Mesodermal cell (in vitro differentiated cells): ENCODE measurements around the gene NOS3.
"Not testable (repeated sequence)": the region's sequence is repeated elsewhere in the genome, so short reads cannot be mapped to it uniquely, and the experiment has no call there.

Experiments
- H3K27ac ChIP-seq: 2 replicates; pipeline ENCODE4 v1.7.0; 2013; ENCODE audit warnings: mild to moderate bottlenecking, low read depth, low read length, moderate library complexity; ENCODE audit not compliant: severe bottlenecking
- H3K36me3 ChIP-seq: 2 replicates; pipeline ENCODE4 v1.7.1; 2013; ENCODE audit warnings: mild to moderate bottlenecking, low read length, moderate library complexity; ENCODE audit not compliant: control insufficient read depth, insufficient read depth
- H3K4me1 ChIP-seq: one replicate; pipeline ENCODE4 v1.7.1; 2013; ENCODE audit warnings: mild to moderate bottlenecking, low read length; ENCODE audit not compliant: insufficient read depth, control insufficient read depth, poor library complexity, severe bottlenecking
- H3K4me3 ChIP-seq: 2 replicates; pipeline ENCODE4 v1.7.0; 2013; ENCODE audit warnings: low read length, control low read depth, mild to moderate bottlenecking; ENCODE audit not compliant: insufficient read depth, poor library complexity, severe bottlenecking; ENCODE audit errors: extremely low read depth
- H3K9me3 ChIP-seq: 2 replicates; pipeline ENCODE4 v1.7.1; 2013; ENCODE audit warnings: mild to moderate bottlenecking, low read length, moderate library complexity; ENCODE audit not compliant: control insufficient read depth
- WGBS, 2 experiments: methylation state at CpG; one replicate each; pipeline ENCODE4 v1.1.5; 2013; ENCODE audit warnings: missing lambda C conversion rate in 2 of 2; ENCODE audit not compliant: insufficient coverage in 2 of 2; 5-methylcytosine and 5-hydroxymethylcytosine counted together

Gene NOS3

DNA sequence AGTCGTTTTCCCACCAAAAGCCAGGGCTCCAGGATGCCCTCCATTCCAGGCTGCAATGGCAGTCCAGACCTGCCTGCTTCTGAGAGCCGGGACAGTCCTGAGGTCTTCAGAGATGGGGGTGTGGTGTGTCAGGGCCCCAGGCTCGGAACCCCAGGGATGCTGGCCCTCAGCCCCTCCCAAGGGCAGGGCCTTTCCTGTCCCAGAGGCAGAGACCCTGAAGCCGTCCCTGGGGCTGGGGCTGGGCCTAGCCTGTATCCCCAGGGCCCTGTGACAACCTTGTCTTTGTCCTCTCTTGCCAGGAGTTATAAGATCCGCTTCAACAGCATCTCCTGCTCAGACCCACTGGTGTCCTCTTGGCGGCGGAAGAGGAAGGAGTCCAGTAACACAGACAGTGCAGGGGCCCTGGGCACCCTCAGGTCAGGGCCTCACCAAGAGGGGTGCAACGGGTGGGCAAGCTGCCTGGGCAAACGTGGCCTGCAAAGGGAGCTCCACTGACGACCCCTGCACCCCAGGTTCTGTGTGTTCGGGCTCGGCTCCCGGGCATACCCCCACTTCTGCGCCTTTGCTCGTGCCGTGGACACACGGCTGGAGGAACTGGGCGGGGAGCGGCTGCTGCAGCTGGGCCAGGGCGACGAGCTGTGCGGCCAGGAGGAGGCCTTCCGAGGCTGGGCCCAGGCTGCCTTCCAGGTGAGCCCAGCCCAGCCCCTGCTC, 15.9 kb downstream of the NOS3 start:
- Histone ChIP-seq H3K27ac (no peak overlapping the region), H3K36me3 (no peaks in the 10 kb centered on the region), H3K4me3 (no peak overlapping the region), H3K9me3 (no peaks in the 10 kb centered on the region), H3K4me1 (peaks cover 36% of the 10 kb centered on the region)
- WGBS, 2 experiments: 93% methylated on average over 18 to 23 of the region's 23 CpGs

- 64 to 80% methylated on average over 5 to 7 of the region's 7 CpGs for WGBS, 2 experiments
- H3K9me3 ChIP-seq: no peaks in the 10 kb centered on the region
Measured at GRCh38 chr7:151007469-151007898, 16.7 kb downstream of the NOS3 start.

DNA sequence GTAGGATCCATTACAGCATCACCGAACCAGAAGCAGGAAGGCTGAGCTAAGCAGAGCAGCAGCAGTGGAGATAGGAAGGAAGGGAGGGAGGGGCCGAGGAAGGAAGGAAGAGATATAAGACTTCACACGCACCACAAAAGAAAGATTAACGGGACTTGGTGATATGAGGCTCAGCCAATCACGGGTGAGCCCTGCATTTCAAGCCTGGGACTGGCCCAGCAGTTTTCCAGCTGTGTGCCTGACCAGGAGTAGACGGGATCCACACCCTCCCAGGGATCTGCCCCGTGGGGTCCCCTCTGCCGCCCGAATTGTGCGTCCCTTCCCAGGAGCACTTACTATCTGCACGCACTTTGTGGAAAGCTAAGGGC, 17.3 kb downstream of the NOS3 start:
- no peaks in the 10 kb centered on the region for H3K9me3 ChIP-seq
- peak overlapping the region; percentile 29 for H3K27ac ChIP-seq
- WGBS, 2 experiments: 38 to 69% methylated on average over 3 to 8 of the region's 11 CpGs
- peaks cover 48% of the 10 kb centered on the region for H3K4me1 ChIP-seq
- H3K36me3 ChIP-seq: no peaks in the 10 kb centered on the region
- H3K4me3 ChIP-seq: no peak overlapping the region

More at GRCh38 chr7:151007469-151007898, 16.7 kb downstream of the NOS3 start:
- Histone ChIP-seq H3K4me1 (peaks cover 42% of the 10 kb centered on the region), H3K27ac (peak overlapping the region; percentile 2), H3K36me3 (no peaks in the 10 kb centered on the region), H3K4me3 (no peak overlapping the region)

DNA sequence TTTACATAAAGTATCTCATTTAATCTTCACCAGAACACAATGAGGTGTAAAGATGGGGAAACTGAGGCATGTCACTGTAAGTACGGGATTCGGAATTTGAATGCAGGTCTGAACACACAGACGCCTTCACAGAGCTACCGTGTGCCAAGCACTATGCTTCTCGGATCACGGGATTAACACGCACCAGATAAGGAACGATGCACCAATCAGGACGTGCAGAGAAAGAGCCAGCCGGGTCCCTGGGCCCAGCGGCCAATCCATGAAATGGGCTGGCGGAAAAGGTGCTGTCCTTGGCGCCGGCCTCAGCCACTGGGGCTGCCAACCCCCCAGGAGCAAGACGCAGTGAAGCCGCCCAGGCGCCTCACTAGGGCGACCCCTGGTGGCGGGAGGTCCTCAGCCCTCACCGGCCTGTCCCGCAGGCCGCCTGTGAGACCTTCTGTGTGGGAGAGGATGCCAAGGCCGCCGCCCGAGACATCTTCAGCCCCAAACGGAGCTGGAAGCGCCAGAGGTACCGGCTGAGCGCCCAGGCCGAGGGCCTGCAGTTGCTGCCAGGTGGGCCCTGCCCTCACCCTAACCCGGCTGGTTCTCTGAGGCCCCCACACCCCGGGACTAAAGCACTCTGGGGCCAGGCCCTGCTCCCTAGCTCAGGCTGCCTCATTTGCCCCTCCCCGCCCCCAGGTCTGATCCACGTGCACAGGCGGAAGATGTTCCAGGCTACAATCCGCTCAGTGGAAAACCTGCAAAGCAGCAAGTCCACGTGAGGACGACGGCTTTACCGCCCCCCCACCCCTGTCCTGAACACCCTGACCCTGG, 17.9 kb downstream of the NOS3 start:
- Histone ChIP-seq H3K36me3 (no peaks in the 10 kb centered on the region), H3K27ac (peak overlapping the region; percentile 29), H3K4me1 (peaks cover 48% of the 10 kb centered on the region), H3K4me3 (no peak overlapping the region), H3K9me3 (no peaks in the 10 kb centered on the region)
- WGBS, 2 experiments: 75 to 77% methylated on average over 36 to 40 of the region's 40 CpGs

DNA sequence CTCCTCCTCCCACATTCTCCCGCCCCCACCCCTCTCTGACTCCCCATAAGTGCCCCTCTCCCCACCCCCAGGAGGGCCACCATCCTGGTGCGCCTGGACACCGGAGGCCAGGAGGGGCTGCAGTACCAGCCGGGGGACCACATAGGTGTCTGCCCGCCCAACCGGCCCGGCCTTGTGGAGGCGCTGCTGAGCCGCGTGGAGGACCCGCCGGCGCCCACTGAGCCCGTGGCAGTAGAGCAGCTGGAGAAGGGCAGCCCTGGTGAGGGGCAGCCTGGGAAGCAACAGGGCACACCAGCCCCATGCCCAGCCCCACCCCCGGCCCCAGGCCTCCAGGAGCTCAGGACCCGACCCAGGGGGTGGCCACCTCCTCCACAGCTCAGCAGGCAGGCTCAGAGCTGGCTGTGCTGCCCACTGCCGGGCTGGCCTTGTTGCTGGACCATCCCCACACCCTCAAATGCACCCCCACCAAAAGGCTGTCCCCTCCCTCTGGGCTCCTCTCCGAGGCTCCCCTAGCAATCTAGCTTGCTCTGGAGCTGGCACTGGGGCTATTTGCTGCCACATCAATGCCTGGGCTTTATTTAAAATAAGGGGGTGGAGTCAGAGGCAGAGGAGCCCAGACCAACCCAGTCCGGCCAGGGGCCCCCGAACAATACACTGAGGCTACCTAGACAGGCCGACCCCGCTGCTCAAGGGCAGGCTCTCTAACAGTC, 18.7 kb downstream of the NOS3 start:
- H3K4me1 ChIP-seq: peaks cover 48% of the 10 kb centered on the region
- WGBS, 2 experiments: 83 to 85% methylated on average over 17 to 18 of the region's 22 CpGs
- peaks cover 4% of the 10 kb centered on the region for H3K36me3 ChIP-seq
- no peak overlapping the region for H3K4me3 ChIP-seq
- H3K9me3 ChIP-seq: no peaks in the 10 kb centered on the region
- no peak overlapping the region for H3K27ac ChIP-seq

DNA sequence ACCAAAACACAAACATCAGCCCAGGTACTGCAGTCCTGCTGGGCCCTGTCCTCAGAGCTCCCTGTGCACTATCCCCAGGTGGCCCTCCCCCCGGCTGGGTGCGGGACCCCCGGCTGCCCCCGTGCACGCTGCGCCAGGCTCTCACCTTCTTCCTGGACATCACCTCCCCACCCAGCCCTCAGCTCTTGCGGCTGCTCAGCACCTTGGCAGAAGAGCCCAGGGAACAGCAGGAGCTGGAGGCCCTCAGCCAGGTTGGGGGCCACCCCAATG, 19.2 kb downstream of the NOS3 start:
- peak overlapping the region; percentile 30 for H3K4me3 ChIP-seq
- no peaks in the 10 kb centered on the region for H3K9me3 ChIP-seq
- peaks cover 6% of the 10 kb centered on the region for H3K36me3 ChIP-seq
- peaks cover 48% of the 10 kb centered on the region for H3K4me1 ChIP-seq
- peak overlapping the region; percentile 67 for H3K27ac ChIP-seq
- WGBS, 2 experiments: 33 to 80% methylated on average over 2 to 4 of the region's 7 CpGs

GRCh38 chr7:151010307-151011096, 19.7 kb downstream of the NOS3 start:
- peaks cover 48% of the 10 kb centered on the region for H3K4me1 ChIP-seq
- peak overlapping the region; percentile 30 for H3K4me3 ChIP-seq
- peak overlapping the region; percentile 67 for H3K27ac ChIP-seq
- H3K36me3 ChIP-seq: peaks cover 7% of the 10 kb centered on the region
- no peaks in the 10 kb centered on the region for H3K9me3 ChIP-seq
- WGBS, 2 experiments: 28 to 32% methylated on average over 13 to 16 of the region's 18 CpGs

DNA sequence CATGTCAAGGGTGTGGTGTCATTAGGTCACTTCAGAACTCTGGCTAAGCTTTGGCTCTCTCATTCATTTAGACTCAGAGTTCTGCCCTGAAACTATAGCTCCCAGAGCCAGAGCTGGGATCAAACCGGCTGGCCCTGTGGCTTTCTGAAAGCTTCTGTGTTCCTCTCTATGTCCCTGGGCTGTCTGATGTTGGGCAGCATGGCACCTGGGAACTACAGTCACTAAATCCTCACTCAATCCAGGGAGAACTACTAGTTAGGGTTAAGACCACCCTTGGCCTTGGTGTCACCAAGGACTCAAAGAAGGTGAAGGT, 20.2 kb downstream of the NOS3 start:
- H3K27ac ChIP-seq: peak overlapping the region; percentile 67
- peak overlapping the region; percentile 30 for H3K4me3 ChIP-seq
- H3K36me3 ChIP-seq: peaks cover 7% of the 10 kb centered on the region
- H3K9me3 ChIP-seq: no peaks in the 10 kb centered on the region
- H3K4me1 ChIP-seq: peaks cover 48% of the 10 kb centered on the region
- WGBS, 2 experiments: 45% methylated on average over 1 of the region's 1 CpG; no CpG with 5 or more reads in 1 of the 2 experiments

- H3K4me1 ChIP-seq: peaks cover 48% of the 10 kb centered on the region
- not testable (repeated sequence) for H3K9me3 ChIP-seq, H3K27ac ChIP-seq, H3K36me3 ChIP-seq, H3K4me3 ChIP-seq
- 81 to 88% methylated on average over 7 to 10 of the region's 12 CpGs for WGBS, 2 experiments
Measured at GRCh38 chr7:151011616-151012015, 20.8 kb downstream of the NOS3 start.

DNA sequence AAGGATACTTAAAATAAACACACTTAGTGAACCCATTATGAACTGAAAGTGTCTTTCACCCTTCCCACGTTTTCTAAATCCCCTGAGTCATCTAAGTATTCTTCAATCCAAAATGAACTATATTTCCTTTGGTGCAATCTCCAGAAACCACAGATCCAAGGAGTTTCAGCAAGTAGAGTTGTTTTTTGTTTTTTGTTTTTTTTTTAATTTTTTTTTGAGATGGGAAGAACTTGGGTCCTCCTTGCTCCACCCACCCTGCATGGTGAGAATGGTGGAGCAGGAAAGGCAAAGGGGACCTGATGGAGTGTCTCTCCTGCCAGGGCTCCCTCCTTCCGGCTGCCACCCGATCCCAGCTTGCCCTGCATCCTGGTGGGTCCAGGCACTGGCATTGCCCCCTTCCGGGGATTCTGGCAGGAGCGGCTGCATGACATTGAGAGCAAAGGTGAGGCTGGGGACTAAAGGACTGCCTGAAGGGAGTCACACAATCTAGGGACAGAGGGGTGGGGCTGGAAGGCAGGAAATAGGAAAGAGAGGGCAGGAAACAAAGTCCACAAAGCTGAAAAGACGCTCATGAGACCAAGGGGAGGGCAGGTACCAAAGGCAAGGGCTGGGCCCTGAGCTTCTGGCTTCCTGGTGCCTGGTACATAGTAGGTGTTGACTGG, 21.3 kb downstream of the NOS3 start:
- WGBS, 2 experiments: 82 to 84% methylated on average over 3 to 5 of the region's 6 CpGs
- Histone ChIP-seq H3K4me1 (peaks cover 45% of the 10 kb centered on the region), H3K27ac (no peak overlapping the region), H3K9me3 (no peaks in the 10 kb centered on the region), H3K36me3 (peaks cover 7% of the 10 kb centered on the region), H3K4me3 (no peak overlapping the region)
